ENCODE data around the gene MVD.
A peak's percentile ranks its signal among the peaks of the same experiment; 100 is the strongest.

MVD gene

DNA sequence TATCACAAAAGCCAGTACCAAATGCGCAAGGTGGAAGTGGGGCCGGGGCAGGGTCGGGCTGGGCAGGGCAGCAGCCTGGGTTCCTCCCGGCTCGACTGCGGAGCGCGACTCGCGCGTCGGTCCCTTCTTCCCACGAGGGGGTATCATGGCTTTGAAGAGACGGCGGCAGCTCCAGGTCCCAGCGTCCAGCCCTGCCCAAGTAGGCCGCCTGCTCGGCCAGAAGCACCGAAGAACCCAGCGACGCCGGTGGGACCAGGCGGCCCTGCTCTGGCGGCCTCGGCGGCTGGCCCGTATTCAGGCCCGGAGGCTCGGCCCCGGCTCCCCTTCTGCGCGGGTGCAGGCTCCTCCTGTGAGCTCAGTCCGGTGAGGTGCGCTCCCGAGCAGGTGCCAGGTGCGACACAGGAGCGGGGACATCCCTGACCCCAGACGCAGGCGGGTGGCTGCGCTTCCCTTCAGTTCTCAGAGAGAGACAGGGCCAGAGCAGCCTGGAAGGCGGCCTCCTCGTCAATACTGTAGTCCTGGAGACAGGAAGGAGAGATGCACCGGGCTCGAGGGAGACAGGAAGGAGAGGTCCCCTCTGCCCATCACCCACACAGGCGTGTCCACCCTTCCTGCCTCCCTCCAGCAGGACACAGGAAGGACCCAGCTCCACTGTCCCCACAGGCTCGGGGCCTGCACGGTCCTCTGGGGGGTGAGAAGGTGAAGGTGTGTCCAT is 34.4 kb upstream of the MVD start:
- no peak for DNase-seq (ENCODE audit: low spot score)

DNA sequence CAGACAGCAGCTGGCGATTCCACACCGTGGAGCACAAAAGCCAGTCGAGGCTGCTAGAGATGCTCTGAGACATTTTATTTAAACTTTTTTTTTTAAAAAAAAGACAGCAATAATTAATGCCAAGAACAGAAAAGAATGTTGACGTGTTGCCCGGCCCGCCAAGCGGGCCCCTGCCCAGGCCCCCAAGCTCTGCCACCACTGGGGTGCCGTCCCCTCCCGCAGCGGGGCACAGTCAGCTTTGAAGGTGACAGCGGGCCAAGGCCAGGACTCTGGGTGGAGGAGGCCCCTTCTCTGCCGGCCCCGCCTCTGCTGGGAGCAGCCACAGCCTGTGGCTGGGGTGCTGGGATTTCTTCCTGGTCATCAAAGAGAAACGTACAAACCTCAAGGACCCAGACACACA is 33.5 kb upstream of the MVD start:
- DNase-seq (ENCODE audit: low spot score) = no peak

DNA sequence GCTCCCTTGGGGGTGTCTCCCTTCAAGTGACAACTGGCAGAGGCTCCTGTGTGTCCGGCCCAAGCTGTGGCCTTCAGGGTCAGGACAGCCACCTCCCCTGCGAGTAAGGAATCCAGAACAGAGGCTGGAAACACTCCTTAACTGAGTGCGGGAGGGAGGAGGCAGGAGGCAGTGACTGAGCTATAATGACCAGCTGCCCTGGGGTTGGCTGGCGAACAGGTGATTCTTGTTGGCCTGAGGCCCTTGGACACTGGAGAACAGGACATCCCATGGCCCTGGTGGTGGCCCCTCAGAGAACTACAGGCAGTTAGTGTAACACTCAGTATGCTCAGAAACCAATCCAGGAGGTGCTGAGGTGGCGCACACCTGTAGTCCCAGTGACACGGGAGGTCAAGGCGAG is 32.9 kb upstream of the MVD start:
- DNase-seq (ENCODE audit: low spot score) = no peak

DNA sequence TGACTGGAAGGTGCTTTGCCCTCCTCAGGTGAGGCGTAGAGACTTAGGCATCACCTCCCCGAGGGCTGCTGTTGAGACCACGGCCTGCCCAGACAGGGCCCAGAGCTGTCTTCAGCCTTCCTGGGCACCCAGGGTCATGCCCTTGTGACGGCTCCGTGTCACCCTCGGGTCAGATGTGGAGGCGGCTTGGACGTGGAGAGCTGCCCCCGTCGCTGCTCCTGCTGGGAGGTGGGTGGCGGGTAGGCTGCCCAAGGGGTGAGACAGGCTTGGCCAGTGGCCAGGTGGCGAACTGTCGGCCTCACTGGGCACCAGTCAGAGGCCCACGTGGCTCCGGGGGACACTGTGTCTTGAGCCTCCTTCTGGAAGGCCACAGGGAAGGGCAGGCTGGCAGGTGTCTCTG is 32.3 kb upstream of the MVD start:
- no peak for DNase-seq (ENCODE audit: low spot score)

DNA sequence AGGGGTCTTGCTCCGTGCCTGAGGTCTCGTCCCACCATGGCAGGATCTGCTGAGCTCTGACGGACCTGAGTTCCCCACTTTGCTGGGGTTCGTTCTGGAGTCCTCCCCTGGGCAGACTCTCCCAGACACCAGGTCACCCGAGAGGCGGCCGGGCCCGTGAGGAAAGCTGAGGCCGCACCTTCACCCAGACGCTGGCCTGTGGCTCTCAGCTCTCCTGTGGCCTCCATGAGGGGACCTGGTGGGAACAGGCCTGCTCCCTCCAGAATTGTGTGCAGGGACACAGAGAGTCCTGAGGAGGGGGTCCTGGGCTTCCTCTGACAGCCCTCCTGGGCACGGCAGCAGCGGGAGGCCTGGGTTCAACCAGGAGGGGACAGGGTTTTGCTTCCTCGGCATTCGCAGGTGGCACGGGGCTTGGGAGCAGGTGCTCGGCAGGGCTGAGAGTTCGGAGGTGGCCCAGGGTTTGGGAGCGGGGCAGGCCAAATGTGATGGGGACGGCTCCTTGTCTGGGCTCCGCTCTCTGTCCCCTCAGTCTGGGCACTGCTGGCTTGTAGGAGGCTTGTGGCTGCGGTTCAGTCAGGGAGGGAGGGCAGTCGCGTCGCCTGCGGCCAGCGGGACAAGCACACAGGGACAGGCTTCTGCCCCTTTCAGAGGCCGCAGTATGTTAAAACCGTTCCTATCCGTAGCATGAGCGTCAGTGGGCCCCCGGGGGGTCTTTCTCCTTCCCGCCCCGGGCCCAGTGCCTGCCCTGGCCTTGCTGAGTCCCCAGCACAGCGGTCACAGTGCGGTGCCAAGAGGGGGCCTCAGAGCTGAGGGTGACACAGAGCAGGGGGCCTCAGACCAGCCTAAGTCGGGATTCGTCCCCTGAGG is 31.6 kb upstream of the MVD start:
- no peak for DNase-seq (ENCODE audit: low spot score)

DNA sequence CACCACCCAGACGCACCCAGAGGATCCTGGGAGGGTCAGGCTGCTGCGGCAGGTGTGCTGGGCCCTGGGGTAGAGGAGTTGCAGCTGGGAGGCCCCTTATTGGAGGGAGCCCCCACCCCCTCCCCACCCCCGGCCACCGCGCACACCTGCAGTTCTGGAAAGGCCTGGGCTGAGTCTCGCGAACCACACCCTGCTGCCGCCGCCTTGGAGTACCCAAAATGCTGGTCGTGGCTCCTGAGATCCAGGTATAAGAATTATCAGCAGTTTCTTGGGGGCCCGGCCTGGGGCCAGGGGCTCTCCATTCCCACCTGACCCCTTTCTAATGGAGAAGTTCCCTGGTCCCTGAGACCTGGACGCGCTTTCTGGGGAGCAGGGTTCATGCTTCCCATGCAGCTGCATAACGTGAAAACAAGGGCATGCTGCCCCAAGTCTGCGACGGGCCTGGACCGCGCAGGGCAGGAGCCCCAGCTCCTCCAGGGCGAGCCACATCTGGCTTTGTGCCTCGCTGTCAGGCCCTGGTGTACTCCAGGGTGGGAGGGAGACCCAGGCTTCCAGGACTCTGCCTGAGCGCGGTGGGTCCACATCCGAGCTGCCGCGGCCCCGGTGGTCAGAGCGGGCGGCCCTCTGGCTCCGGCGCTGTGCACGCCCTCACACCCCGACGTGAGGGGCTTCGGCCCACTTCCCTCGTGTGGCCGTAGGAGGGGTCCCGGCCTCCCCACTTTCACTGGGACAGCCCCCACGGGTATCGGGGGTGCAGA is 30.7 kb upstream of the MVD start:
- DNase-seq (ENCODE audit: low spot score) = no peak

DNA sequence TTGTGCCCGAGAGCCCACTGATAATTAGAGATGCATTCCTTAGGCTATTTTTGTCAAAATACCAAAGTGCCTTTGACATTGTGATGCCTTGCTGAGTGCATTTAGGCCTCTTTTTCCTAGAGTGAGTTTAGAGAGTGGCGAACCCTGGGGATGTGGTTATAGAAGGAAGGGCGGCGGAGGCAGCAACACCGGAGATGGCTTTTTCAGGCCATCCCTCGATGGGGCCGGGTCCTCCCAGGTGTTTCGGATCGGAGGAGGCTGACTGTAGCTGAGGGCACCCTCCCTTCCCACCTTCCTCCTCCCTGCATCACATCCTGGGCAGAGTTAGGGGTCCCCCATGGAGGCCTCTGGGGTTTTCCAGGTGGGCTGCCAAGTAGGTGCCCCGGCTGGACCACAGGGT is 30.0 kb upstream of the MVD start:
- no peak for DNase-seq (ENCODE audit: low spot score)

DNA sequence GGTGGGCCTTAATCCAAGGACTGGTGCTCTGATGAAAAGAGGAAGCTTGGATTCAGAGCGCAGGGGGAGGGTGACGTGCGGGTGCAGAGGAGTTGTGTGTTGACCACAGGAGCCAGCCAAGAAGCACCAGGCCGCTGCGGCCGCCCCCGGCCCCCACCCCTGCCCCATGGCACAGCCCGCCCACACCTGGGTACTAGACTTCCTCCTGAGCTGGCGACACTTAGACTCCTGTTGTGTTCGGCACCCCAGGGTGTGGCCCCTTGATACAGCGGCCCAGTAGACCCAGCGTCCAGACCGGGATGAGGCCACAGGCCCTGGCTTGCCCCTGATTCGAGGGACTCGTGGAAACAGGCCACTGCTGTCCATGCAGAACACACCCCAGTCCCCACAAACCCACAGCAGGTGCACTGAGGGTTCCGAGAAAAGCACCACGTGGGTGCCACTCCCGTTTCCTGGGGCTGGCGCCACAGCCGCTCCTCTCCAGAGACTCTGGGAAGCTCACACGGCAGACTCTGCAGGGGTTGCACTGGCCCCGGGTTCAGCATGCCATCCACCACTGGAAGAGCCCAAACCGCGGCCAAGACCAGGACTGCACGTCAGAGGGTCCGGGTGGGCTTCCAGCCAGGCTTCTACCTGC is 29.2 kb upstream of the MVD start:
- DNase-seq (ENCODE audit: low spot score) = peak; percentile 72

DNA sequence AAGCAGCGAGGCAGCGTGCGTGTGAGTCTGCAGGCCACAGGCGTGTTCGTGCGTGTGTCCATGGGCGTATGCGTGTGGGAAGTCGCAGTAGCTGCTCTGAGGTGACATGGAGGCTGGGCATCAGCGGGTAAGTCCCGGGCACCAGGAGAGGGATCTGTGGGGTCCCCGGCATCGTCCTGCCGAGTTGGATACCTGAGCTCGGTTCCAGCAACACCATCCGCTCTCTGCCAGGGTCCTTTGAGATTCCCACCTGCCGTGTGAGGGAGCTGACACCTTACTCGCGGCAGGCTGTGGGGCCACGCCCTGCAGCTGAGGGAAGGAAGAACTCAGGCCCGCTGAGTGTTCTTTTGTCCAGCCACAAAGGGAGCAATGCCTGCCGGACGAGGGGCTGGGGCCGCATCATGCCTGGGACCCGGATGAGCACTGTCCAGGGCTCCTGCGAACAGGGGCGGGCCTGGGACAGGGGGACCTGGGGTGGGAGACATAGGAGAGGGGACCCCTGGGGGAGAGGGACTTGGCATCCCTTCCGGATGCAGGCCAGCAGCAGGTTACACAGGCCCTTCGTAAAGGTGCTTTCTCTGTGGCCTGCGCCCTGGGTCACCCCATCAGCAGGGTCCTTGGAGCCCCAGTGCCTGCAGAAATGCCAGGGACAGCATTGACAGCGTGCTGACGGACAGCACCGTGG is 28.4 kb upstream of the MVD start:
- DNase-seq (ENCODE audit: low spot score) = no peak

DNA sequence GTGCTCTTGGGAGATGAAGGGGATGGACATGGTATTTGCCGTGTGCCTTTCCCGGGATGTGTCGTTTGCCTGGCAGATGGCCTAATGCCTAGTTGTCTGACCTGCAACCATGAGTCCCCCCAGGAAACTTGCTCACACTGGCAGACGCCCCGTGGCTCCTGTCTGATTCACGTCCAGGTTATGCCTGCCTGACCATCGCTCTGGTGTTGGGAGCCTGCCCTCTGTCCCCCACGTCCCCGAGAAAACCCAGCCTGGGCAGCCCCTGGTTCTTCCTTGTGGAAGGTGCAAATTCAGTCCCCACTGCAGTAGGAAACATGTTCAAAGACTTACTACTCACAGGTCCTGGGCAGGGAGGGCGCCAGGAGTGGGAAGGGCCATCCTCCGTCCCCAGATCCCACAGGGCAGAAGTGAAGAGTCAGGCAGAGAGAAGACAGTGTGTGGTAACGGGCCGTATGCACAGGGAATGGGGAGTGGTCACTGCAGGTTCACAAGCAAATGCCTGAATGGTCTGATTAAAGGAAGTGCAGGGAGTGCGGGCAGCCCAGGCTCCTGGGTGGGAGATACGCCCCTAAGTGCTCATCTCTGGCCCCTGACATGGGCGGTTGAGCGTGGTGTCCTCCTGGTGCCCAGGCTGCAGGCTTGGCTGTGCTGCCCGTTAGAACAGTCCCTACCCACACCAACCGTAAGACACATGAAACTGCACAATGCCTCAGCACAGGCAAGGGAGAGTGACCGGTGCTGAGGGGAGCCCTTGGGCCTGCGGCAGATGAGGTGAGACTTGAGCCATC is 27.6 kb upstream of the MVD start:
- no peak for DNase-seq (ENCODE audit: low spot score)

DNA sequence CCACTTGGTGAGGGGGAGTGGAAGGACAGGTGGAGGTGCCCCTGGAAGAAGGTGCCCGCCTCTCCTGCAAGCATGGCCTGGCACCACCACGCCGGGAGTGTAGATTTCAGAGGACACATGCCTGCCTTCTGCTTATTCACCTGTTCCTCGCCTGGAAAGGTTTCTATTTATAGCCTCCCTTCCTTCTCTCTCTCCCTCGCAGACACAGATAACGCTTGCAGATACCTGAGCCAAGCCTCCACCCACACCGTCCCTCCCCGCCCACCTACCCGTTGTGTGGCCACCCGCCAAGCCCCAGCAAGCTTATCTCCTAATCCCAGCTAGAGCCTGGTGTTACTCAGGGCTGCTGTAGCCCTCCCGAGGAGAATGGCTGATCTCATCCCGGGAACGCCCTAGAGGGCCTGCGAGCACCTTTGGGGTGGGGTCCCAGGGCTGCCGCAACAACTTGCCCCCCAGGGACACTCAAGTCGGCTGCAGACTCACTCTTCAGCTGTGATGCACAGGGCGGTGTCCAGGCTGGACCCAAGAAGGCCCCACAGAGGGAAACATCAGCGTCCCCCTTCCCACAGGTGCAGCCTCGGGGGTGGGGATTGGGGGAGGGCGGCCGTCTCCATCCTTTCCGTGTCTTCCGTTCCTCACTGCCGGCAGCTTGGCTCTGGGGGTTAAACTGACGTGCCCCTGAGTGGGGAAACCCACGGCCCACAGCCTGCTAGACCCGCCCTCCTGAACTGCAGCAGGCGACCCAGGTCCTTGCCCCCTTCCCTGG is 25.3 kb upstream of the MVD start:
- no peak for DNase-seq (ENCODE audit: low spot score)

DNA sequence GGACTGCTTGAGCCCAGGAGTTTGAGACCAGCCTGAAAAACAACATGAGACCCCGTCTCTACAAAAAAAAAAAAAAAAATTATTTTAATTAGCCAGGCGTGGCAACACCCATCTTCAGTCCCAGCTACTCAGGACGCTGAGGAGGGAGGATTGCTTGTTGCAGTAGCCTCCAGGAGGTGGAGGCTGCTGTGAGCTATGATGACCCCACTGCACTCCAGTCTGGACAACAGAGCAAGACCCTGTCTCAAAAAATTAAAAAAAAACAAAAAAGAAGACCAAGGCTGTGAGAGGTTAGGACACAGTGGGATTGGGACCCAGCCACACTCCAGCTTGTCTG is 24.8 kb upstream of the MVD start:
- no peak for DNase-seq (ENCODE audit: low spot score)

DNA sequence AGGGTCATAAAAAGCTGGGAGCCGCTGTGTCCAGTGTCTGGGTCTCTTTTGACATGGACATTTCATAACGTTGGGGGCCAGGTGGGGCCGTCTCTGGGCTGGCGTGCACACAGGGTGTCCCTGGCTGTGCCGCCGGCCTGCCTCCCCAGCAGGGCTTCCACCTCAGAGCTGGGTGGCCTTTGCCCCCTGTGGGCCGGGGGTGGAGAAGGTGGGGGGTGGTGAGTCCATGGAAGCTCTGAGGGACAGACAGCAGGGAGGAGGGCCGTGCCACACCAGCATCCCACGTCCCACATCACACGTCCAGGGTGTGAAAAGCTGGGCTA is 24.3 kb upstream of the MVD start:
- DNase-seq (ENCODE audit: low spot score) = no peak

DNA sequence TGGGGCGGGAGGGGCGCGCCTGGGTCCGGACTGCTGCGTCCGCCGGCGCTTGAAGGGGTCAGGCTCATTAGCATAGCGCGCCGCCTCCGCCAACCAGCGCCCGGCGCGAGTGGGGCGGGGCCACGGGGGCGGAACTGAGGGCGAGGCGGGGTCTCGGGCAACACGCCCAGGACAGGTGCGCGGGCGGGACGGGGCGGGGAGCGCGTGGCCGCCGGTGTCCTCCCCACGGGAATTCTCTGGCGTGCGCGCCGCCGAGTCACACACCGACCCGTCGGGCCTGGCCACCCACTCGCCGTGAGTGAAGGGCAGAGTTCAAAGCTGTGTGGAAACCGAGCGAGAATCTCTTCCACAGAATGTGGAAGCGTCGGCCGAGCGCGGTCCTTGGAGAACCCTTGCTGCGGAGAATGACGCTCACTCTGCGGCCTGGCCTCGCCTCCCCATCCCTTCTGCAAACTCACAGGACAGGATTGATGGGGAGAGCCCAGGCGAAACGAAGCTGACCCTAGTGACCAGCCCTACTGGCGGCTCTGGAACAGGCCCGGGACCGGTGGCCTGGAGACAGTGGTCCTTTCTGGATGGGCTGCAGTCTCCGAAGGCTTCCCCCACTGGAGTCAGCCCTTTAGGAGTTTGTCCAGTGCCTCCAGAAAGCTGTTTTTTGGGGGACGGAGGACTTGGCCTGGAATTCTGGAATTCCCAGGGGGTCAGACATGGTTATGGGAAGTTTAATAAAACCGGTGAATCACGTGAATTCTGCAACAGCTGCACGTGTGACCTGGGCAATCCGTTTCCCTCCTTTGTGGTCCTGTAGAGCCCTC is 23.8 kb upstream of the MVD start, which contains the start of gene SNAI3:
Gene SNAI3 (minus strand): TSS at position 69 of the 815 bp plus-strand sequence. CDS start 101 bp downstream, outside the sequence.
- DNase-seq (ENCODE audit: low spot score) = peak; percentile 70

DNA sequence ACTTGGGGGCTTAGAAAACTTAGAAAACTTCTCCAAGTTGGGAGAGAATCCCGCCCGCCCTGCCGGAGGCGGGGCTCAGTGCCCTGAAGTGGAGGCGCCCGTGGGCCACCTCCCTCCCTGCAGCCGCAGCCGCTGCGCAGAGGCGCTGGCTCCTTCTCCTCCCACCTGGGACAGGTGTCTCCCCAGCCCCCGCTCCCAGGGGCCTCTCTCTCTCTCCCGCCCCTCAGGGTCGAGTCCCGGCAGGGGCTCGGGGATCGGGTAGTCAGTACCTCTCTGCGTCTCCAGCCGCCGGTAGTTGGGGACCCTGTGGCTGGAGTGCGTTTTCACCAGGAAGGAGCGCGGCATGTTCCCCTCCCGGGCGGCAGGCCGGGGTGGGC is 23.2 kb upstream of the MVD start:
- no peak for DNase-seq (ENCODE audit: low spot score)

DNA sequence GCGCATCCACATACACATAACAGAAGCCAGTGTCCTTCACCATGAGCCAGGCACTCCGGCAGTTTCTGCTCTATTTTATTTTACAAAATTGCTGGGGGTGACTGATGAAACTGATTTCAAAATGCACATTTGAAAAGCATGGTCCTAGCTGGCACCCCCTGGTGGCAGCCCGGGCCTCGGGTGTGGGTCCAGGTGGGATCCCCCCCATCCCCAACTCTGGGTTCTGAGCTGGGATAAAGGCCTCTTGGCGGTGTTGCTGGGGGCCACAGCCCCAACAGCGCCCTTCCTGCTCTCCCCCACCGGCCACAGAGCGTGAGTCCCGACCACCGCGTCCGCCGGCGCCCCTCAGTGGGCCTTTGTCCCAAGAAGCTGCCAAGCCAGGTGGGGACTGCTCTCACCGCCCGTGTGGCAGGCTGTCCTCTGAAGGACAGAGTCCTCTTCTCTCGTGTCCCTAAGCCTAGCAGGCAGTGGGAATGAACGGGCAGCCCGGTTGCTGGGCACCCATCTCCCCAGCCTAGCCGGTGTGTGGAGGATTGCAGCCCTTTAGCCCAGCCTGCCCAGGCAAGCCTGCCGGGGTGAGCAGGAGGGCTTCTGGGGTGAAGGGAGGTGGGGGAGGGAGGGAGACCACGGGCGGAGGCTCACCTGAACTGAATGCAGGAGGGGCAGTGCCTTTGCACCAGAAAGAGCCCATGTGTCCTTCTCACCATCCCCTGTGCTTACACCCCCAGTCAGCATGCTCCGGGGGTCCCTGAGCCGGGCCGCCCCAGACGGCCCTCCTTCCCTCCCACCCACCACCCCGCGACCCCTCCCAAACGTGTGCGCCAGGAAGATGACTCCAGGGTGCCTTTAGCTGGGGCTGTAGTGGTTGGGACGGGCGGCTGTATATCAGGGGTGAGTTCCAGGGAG is 22.5 kb upstream of the MVD start:
- no peak for DNase-seq (ENCODE audit: low spot score)

DNA sequence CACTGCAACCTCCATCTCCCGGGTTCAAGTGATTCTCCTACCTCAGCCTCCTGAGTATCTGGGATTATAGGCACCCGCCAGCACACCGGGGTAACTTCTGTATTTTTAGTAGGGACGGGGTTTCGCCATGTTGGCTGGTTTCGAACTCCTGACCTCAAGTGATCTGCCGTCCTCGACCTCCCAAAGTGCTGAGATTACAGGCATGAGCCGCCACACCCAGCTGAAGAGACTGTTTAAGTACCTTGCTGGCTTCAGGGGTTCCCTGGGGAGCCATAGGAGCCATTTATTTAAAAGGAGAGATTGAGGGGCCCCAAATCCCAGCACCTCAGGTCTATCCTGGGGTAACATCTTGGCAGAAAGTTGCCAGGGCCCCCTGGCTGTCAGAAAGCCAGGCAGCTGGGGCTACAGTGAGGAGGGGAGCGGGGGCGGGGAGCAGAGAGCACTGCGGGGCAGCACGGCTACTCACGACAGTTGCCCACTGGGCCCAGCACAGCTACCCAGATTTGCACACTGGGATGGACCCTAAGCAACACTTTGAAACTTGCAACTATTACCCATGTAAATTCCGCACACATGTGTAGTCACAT is 21.8 kb upstream of the MVD start:
- DNase-seq (ENCODE audit: low spot score) = no peak

Measured in Ammon's horn (tissue), 1 donor.